Heart left ventricle (tissue), 16 donors: ENCODE results near the gene ADA. TPM values are rescaled to one million over a fixed set of nuclear protein-coding genes. Genes with fewer than 3 reads are reported as not detected.

Source experiments
- ATAC-seq, 4 donors: fragments of 200-7000 bp; cut with Tn5 transposase; one replicate each; pipeline ENCODE4 v1.9.1; 2020 to 2022; ENCODE audit warnings: moderate library complexity in 4 of 4, mild to moderate bottlenecking in 3 of 4, moderate number of reproducible peaks in 1 of 4
- DNase-seq, 5 donors: peaks; one replicate each; pipeline ENCODE4 v3.0.0-alpha.2; 2020
- H3K27ac ChIP-seq, 12 donors: fragments of 200-600 bp; sonication (generic) in 4 of 12; one replicate each; pipeline versions ENCODE4 v1.5.0 to v1.8.0; 2016 to 2022; ENCODE audit warnings: mild to moderate bottlenecking in 2 of 12
- H3K27me3 ChIP-seq, 9 donors: fragments of 200-600 bp; sonication (generic) in 2 of 9; one replicate each; pipeline versions ENCODE4 v1.5.1 to v1.8.0; 2016 to 2022; ENCODE audit warnings: mild to moderate bottlenecking in 3 of 9
- H3K36me3 ChIP-seq, 9 donors: fragments of 200-600 bp; sonication (generic) in 2 of 9; one replicate each; pipeline versions ENCODE4 v1.5.0 to v1.8.0; 2018 to 2022; ENCODE audit warnings: mild to moderate bottlenecking in 2 of 9
- H3K4me1 ChIP-seq, 12 donors: fragments of 200-600 bp; sonication (generic) in 4 of 12; one replicate each; pipeline versions ENCODE4 v1.5.0 to v1.8.0; 2016 to 2022; ENCODE audit warnings: mild to moderate bottlenecking in 3 of 12
- H3K4me3 ChIP-seq, 12 donors: fragments of 200-600 bp; sonication (generic) in 4 of 12; one replicate each; pipeline versions ENCODE4 v1.5.0 to v1.8.0; 2017 to 2022; ENCODE audit warnings: mild to moderate bottlenecking in 9 of 12, moderate library complexity in 4 of 12
- H3K9me3 ChIP-seq, 12 donors: fragments of 200-600 bp; sonication (generic) in 4 of 12; one replicate each; pipeline versions ENCODE4 v1.5.0 to v1.8.0; 2016 to 2022; ENCODE audit warnings: mild to moderate bottlenecking in 1 of 12
- CTCF ChIP-seq, 12 donors: fragments of 200-600 bp; sonication (generic) in 4 of 12; IDR thresholded peaks; one replicate each; pipeline versions ENCODE4 v1.5.0 to v1.8.0; 2018 to 2022; ENCODE audit warnings: antibody characterized with exemption in 12 of 12, mild to moderate bottlenecking in 5 of 12
- POLR2A ChIP-seq, 2 donors: fragments of 450-650 bp; IDR thresholded peaks; one replicate each; pipeline ENCODE4 v1.6.1; 2017; ENCODE audit warnings: antibody characterized with exemption in 2 of 2, mild to moderate bottlenecking in 2 of 2, moderate library complexity in 2 of 2
- WGBS, 4 donors: extraction: QIAGEN DNeasy Blood & Tissue Kit in 2 of 4; methylation state at CpG; one replicate each; pipeline versions ENCODE4 v1.1.5 to v1.1.7; 2013 to 2018; 5-methylcytosine and 5-hydroxymethylcytosine counted together
- intact Hi-C, 10 donors: fragments of 100-400 bp; cut with DNase I; formaldehyde crosslinking; loops; one replicate each; pipeline versions ENCODE4 v1.11.1 to v1.14.2; 2022
- polyA plus RNA-seq, 2 donors: library from polyadenylated mRNA; stranded (reverse); fragments of 200-250 nt; gene quantifications; one replicate each; pipeline ENCODE4 v1.2.3, GENCODE V29; 2013
- total RNA-seq, 9 donors: library from RNA; depleted of rRNA in 2 of 9; stranded (reverse); fragments of >200 nt in 2 of 9; fragmentation: NEBNext Ultra II Directional in 3 of 9; extraction: Animal tissue kit (Norgen Biotek cat#: 25700) in 3 of 9; gene quantifications; one replicate each; pipeline versions ENCODE4 v1.1.0 to v1.2.4, GENCODE V29; 2016 to 2023
- donor health status: ischemic (EF 13 %, LVEDD 7.1; RV severe dilation, severe dysfunction).
- donor health status: healthy with polysubstance abuse.
- donor health status: DM: no; HTN: yes; CAD: no.
- donor health status: DM: no; HTN: no; CAD: no.
- donor health status: ischemic (EF 25% LVEDD 6.9; RV normal size, moderate dysfunction).
- donor health status: ischemic (EF 25% LVEDD 5.7; RV mildly dilated, moderate dysfunction).
- donor health status: healthy.
- donor health status: DM: yes; HTN: yes; CAD: no.
- donor health status: ischemic (EF 35%, LVEDD 5.7; RV mildly dilated, moderate dysfunction).
- donor health status: nonischemic (EF 11% LVEDD 7.7; RV severe dilation, severe dysfunction).
- donor health status: DM: yes; HTN: yes; CAD: no.
- donor health status: PGD.
- donor health status: ischemic (EF 29% LVEDD 5.4; RV normal size, mild dysfunction).
- donor health status: nonischemic (EF 23%, LVEDD 6.1; RV moderate dilation, normal function).

The ADA gene
- total and polyA plus RNA-seq, 11 donors: 2.5 to 11.5 (median 6.4) TPM

GRCh38 chr20:44614525-44614924 lies 37.0 kb downstream of the ADA start:
- peak; percentile 48 to 77 (median 66) for DNase-seq
- TF ChIP-seq POLR2A (IDR thresholded peaks at IDR 0.05) (no peak), CTCF (IDR thresholded peaks at IDR 0.05) (no peak)
- H3K4me1 ChIP-seq: peaks cover 15 to 89% (median 57%) of the 10 kb centered on the region in 12 donors
- peaks cover 0 to 71% (median 56%) of the 10 kb centered on the region in 9 donors for H3K36me3 ChIP-seq
- no peak overlapping the region for H3K4me3 ChIP-seq
- H3K9me3 ChIP-seq: no peaks in the 10 kb centered on the region
- ATAC-seq: peak; percentile 38 to 59 (median 46)
- intact Hi-C loops: loop anchor here in 8 of 10 donors (5.0 to 10.0 kb wide), 12 partner anchors 37 to 400 kb away; partner anchors contain the start of genes TTPAL (in 4 of the 8), OSER1 (in 2 of the 8), ADA (in 1 of the 8) and FITM2 (in 1 of the 8)
- 43 to 51% (median 49%) methylated on average over 13 to 14 of the region's 14 CpGs for WGBS, 4 donors
- no peaks in the 10 kb centered on the region for H3K27me3 ChIP-seq
- H3K27ac ChIP-seq: peak overlapping the region; percentile 47 to 86 (median 74)

DNA sequence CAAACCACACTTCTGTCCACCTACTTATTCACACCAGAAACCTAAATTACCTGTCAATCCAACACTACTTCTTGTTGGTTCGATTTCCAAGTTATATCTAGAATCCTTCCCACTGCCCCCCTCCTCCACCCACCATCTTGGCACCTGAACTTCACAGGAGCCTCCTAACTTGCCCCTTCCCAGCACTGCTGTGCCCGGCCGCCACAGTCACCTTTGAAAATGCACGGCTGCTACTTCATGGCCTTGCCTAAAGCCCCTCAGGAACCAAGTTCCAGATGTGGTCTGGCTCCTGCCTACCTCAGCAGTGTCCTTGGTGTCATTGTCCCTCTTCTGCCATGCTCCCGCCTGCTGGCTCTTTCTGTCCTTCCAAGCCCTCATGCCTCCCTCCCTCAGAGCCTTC lies 37.9 kb downstream of the ADA start:
- H3K9me3 ChIP-seq: no peaks in the 10 kb centered on the region
- H3K27me3 ChIP-seq: no peaks in the 10 kb centered on the region
- no peak overlapping the region for H3K4me3 ChIP-seq
- WGBS, 4 donors: 92 to 98% (median 95%) methylated on average over 5 of the region's 5 CpGs
- peak overlapping the region in 8 of 12 donors; percentile 17 to 86 (median 77) for H3K27ac ChIP-seq
- H3K36me3 ChIP-seq: peaks cover 0 to 61% (median 46%) of the 10 kb centered on the region in 9 donors
- ATAC-seq: no peak
- peaks cover 19 to 93% (median 65%) of the 10 kb centered on the region in 12 donors for H3K4me1 ChIP-seq
- intact Hi-C loops: loop anchor here in 8 of 10 donors (5.0 to 10.0 kb wide), 12 partner anchors 36 to 399 kb away; partner anchors contain the start of genes TTPAL (in 4 of the 8), OSER1 (in 2 of the 8), ADA (in 1 of the 8) and FITM2 (in 1 of the 8)
- no peak for DNase-seq
- TF ChIP-seq POLR2A (IDR thresholded peaks at IDR 0.05) (no peak), CTCF (IDR thresholded peaks at IDR 0.05) (no peak)

- Histone ChIP-seq H3K4me1 (peaks cover 8 to 74% (median 44%) of the 10 kb centered on the region in 12 donors), H3K9me3 (no peaks in the 10 kb centered on the region), H3K27me3 (no peaks in the 10 kb centered on the region), H3K4me3 (peak overlapping the region in 1 of 12 donors; percentile 35), H3K36me3 (peaks cover 0 to 42% (median 24%) of the 10 kb centered on the region in 9 donors), H3K27ac (peak overlapping the region; percentile 34 to 89 (median 80))
- 0 to 11% (median 2%) methylated on average over 1 of the region's 1 CpG for WGBS, 4 donors
- DNase-seq (no peak), ATAC-seq (peak in 1 of 4 donors; percentile 1)
- intact Hi-C loops: loop anchor here in 9 of 10 donors (1.0 to 10.0 kb wide), 17 partner anchors 33 to 396 kb away; partner anchors contain the start of genes TTPAL (in 4 of the 9), OSER1 (in 2 of the 9), ADA (in 1 of the 9) and FITM2 (in 1 of the 9)
- no peak for TF ChIP-seq POLR2A (IDR thresholded peaks at IDR 0.05)
- peak in 1 of 12 donors; percentile 7 for TF ChIP-seq CTCF (IDR thresholded peaks at IDR 0.05)
These were observed 41.1 kb downstream of the ADA start for GRCh38 chr20:44610313-44610962.
